ENCODE results near the gene FICD. TPM values are rescaled to one million over a fixed set of nuclear protein-coding genes. Genes with fewer than 3 reads are reported as not detected.

FICD gene
- total and polyA plus RNA-seq, 9 of the 15 experiments (the other 6 are each of a cell fraction or from before 2014, with no cell fraction given), result 0.88 to 4.5 (median 1.9) TPM

- no peak for TF ChIP-seq SMC3 (conservative IDR thresholded peaks at IDR 0.05; ENCODE audit: insufficient read depth, low read depth, low read length)
- TF ChIP-seq PTBP1 (IDR thresholded peaks at IDR 0.05; ENCODE audit: low read depth, low read length), result no peak
- TF ChIP-seq MLLT1 (IDR thresholded peaks at IDR 0.05), result peak in 1 of 2 experiments; percentile 73; a peak in 1 of 4 replicates
- peak; percentile 88 for TF ChIP-seq TOE1 (IDR thresholded peaks at IDR 0.05; ENCODE audit: borderline replicate concordance)
- TF ChIP-seq TOE1 (CRISPR knock-in tag; IDR thresholded peaks at IDR 0.05; ENCODE audit: borderline replicate concordance, low read depth), result no peak
- TF ChIP-seq POLR2AphosphoS2 (IDR thresholded peaks at IDR 0.05; ENCODE audit: low read length), result no peak
- peak; percentile 76; the same call in 1 of the 2 replicates for TF ChIP-seq RB1 (IDR thresholded peaks at IDR 0.05; ENCODE audit: low read depth)
- peak; percentile 83 for TF ChIP-seq KDM5B (IDR thresholded peaks at IDR 0.05; ENCODE audit: insufficient replicate concordance, low read depth, low read length)
- peak; percentile 99 for TF ChIP-seq THAP7 (CRISPR knock-in tag; IDR thresholded peaks at IDR 0.05)
- 0 out of 2 replicates have a peak, but pooled peaks have one; percentile 13 for TF ChIP-seq ZBTB7A (IDR thresholded peaks at IDR 0.05; ENCODE audit: borderline replicate concordance, control insufficient read depth, low read depth, low read length)
- no peak for TF ChIP-seq PBX2 (CRISPR knock-in tag; IDR thresholded peaks at IDR 0.05; ENCODE audit: low read depth)
- TF ChIP-seq PBX2 (tag; conservative IDR thresholded peaks at IDR 0.05; ENCODE audit: low read depth), result 0 out of 2 replicates have a peak, but pooled peaks have one; percentile 22
- peak; percentile 39; the same call in 1 of the 2 replicates for TF ChIP-seq ZNF431 (CRISPR knock-in tag; IDR thresholded peaks at IDR 0.05)
Measured at GRCh38 chr12:108560752-108561719, 46.0 kb downstream of the FICD start, which contains the start of gene SART3 (continued).

All from K562 (cell line).